Activated naive CD4-positive, alpha-beta T cell treated with anti-CD3 and anti-CD28 coated beads for 36 hours (primary cell): ENCODE data around the gene CCDC171. TPM values are rescaled to one million over a fixed set of nuclear protein-coding genes. Genes with fewer than 3 reads are reported as not detected.

ENCODE experiments used
- CTCF ChIA-PET: fragments of 350-600 bp; sonication (Branson Sonifier 250); formaldehyde crosslinking; loops from one replicate; lab custom pipeline; 2021; ENCODE audit warnings: antibody characterized with exemption; lab: Charles Lee
- DNase-seq: peaks from one replicate; pipeline ENCODE4 v3.0.0-alpha.2; 2020
- H3K27ac Mint-ChIP-seq: one replicate; pipeline ENCODE4 v1.8.0; 2021; ENCODE audit warnings: mild to moderate bottlenecking, mixed read lengths
- H3K27me3 Mint-ChIP-seq: one replicate; pipeline ENCODE4 v1.8.0; 2021; ENCODE audit warnings: low read depth, mixed read lengths
- H3K36me3 Mint-ChIP-seq: one replicate; pipeline ENCODE4 v1.8.0; 2021; ENCODE audit warnings: low read depth, mixed read lengths
- H3K4me1 Mint-ChIP-seq: one replicate; pipeline ENCODE4 v1.8.0; 2021; ENCODE audit warnings: low read depth, mixed read lengths
- H3K4me3 Mint-ChIP-seq: one replicate; pipeline ENCODE4 v1.8.0; 2021; ENCODE audit warnings: mild to moderate bottlenecking, moderate library complexity, mixed read lengths
- H3K9me3 Mint-ChIP-seq: one replicate; pipeline ENCODE4 v1.8.0; 2021; ENCODE audit warnings: mixed read lengths
- intact Hi-C: fragments of 100-400 bp; cut with micrococcal nuclease; formaldehyde crosslinking; loops from one replicate; pipeline ENCODE4 v1.15.1; 2023
- total RNA-seq, 2 experiments: library from RNA; stranded (reverse); gene quantifications; one replicate each; pipeline ENCODE4 v1.2.3, GENCODE V29; 2021

Gene CCDC171
- total RNA-seq, 2 experiments from 2014 or later: 2.0 to 2.7 TPM

DNA sequence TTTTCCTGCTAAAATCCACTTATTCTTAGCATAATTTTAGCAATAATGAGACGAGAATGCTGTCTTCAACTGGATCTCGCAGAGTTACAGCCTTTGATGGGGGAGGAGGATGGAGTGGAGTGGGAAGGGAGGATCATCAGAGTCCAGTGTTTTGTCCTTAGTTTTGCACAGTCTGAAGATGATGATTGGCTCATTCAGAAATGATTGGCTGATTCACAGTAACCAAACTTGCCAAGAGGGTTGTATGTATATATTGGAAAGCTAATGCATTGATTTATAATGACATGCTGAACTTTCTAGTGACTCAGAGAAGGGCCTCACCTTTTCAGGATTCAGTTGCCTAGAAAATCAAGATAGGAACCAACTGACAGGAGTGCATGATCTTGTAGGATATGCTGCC is 448.0 kb downstream of the CCDC171 start:
- Mint-ChIP-seq H3K9me3 (peaks cover 2% of the 10 kb centered on the region), H3K27ac (no peak overlapping the region), H3K4me1 (no peaks in the 10 kb centered on the region), H3K4me3 (no peak overlapping the region), H3K27me3 (no peaks in the 10 kb centered on the region), H3K36me3 (no peaks in the 10 kb centered on the region)
- CTCF ChIA-PET: no interaction called here
- no peak for DNase-seq
- intact Hi-C loops: no loop called here

DNA sequence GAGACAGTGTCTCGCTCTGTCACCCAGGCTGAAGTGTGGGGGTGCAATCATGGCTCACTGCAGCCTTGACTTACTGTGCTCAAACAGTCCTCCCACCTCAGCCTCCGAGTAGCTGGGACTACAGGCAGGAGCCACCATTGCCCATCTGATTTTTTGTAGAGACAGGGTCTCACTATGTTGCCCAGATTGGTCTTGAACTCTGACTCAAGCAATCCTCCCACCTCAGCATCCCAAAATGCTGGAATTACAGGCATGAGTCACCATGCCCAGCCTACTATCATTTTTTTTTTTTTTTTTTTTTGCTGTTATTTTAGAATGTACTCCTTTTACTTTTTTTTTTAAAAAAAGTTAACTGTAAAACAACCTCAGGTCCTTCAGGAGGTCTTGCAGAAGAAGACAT is 449.0 kb downstream of the CCDC171 start:
- Mint-ChIP-seq H3K36me3 (no peaks in the 10 kb centered on the region), H3K9me3 (no peaks in the 10 kb centered on the region), H3K4me3 (no peak overlapping the region), H3K4me1 (no peaks in the 10 kb centered on the region), H3K27me3 (no peaks in the 10 kb centered on the region), H3K27ac (no peak overlapping the region)
- CTCF ChIA-PET: no interaction called here
- intact Hi-C loops: no loop called here
- no peak for DNase-seq

DNA sequence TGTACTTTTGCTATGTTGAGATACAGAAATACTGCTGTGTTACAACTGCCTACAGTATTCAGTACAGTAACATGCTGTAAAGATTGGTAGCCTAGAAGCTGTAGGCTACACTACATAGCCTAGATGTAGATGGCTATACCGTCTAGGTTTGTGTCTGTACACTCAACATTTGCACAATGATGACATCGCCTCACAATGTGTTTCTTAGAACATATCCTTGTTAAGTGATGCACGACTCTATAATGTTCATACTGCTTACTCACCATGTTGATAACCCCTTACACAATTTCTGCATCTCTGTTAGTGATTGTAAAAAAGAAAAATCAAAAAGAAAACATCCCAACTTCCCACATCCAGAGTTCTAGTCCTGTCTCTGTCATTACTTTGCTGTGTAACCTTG is 450.0 kb downstream of the CCDC171 start:
- no peaks in the 10 kb centered on the region for H3K27me3 Mint-ChIP-seq
- DNase-seq: no peak
- H3K9me3 Mint-ChIP-seq: peaks cover 4% of the 10 kb centered on the region
- no peak overlapping the region for H3K4me3 Mint-ChIP-seq
- H3K36me3 Mint-ChIP-seq: no peaks in the 10 kb centered on the region
- intact Hi-C loops: no loop called here
- no peaks in the 10 kb centered on the region for H3K4me1 Mint-ChIP-seq
- CTCF ChIA-PET: no interaction called here
- no peak overlapping the region for H3K27ac Mint-ChIP-seq

DNA sequence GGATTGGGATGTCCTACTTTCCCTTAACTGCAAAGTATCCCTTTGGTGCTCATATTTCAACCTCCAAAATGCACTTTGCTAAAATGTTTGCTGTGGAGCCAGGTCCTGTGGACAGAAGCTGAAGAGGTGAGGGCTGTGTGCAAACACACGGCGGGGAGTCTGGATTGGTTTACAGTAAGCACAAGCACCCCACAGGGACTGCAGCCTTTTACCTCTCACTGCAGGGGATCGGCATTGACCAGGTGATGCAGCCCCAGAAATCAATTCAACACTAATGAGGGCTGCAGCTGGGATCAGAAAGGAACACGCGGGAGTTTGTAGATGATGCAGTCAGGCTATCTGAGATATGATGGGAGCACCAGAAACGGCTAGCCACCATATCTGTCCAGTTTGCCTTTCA is 450.9 kb downstream of the CCDC171 start:
- Mint-ChIP-seq H3K9me3 (peaks cover 4% of the 10 kb centered on the region), H3K27me3 (no peaks in the 10 kb centered on the region), H3K4me3 (no peak overlapping the region), H3K36me3 (no peaks in the 10 kb centered on the region), H3K27ac (no peak overlapping the region), H3K4me1 (no peaks in the 10 kb centered on the region)
- CTCF ChIA-PET: no interaction called here
- no peak for DNase-seq
- intact Hi-C loops: no loop called here

DNA sequence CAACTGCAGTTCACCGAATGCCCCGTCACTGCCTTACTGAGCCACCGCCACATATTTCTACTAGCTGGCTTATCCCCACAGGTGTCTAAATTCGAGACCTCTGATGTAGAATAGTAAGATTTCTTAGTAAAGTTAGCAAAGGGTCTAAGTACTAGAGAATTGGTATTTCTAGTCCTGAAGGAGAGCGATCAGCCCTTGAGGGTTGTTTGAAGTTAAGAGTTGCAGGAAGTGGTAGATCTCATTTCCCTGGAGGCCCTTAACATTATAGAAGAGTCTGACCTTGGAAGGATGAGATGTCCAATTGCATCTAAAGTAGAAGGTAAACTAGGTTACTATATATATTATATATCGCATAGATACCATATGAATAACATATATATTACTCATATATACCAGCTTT is 451.8 kb downstream of the CCDC171 start:
- CTCF ChIA-PET: no interaction called here
- Mint-ChIP-seq H3K27me3 (no peaks in the 10 kb centered on the region), H3K4me3 (no peak overlapping the region), H3K4me1 (no peaks in the 10 kb centered on the region), H3K9me3 (peaks cover 4% of the 10 kb centered on the region), H3K36me3 (no peaks in the 10 kb centered on the region), H3K27ac (no peak overlapping the region)
- DNase-seq: no peak
- intact Hi-C loops: no loop called here

DNA sequence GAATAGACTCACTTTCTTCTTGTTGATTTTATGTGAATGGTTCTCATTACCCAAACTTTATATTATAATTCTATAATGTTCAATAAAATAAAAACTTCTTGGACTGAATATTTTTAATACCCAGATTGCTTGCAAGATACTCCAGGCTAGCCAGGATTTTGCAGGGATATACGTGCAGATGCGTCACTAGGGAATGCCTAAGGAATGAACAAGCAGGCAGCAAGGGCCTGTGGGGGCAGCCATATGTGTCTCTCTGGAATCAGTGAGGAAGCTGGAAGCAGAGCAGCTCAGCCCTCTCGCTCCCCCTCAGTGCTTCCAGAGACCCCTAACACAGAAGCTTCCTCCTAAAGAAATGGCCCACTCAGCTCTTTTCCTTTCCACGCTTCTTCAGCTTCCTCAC is 457.4 kb downstream of the CCDC171 start:
- H3K9me3 Mint-ChIP-seq: peaks cover 4% of the 10 kb centered on the region
- DNase-seq: no peak
- no peaks in the 10 kb centered on the region for H3K4me1 Mint-ChIP-seq
- H3K27ac Mint-ChIP-seq: no peak overlapping the region
- H3K27me3 Mint-ChIP-seq: no peaks in the 10 kb centered on the region
- intact Hi-C loops: no loop called here
- CTCF ChIA-PET: no interaction called here
- no peak overlapping the region for H3K4me3 Mint-ChIP-seq
- H3K36me3 Mint-ChIP-seq: no peaks in the 10 kb centered on the region

DNA sequence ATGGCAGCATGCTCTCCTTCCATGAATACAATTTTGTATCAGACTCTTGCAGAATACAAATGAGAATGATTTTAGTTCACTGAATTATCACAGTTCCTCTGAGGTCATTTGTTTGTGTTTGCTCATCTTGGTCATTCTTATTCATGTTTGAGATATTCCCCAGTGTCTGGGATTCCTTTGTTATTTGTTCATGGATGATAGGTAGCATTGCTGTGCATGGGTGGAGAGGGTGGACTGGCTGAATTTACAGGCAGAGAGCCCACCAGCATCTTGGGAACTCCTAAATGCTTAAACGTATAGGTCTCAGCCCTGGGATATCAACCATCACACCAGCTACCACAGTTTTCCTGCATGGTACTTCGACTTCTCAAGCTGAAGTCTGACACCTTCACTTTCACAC is 459.8 kb downstream of the CCDC171 start:
- Mint-ChIP-seq H3K9me3 (peaks cover 4% of the 10 kb centered on the region), H3K4me3 (no peak overlapping the region), H3K27ac (no peak overlapping the region), H3K36me3 (no peaks in the 10 kb centered on the region), H3K4me1 (no peaks in the 10 kb centered on the region), H3K27me3 (no peaks in the 10 kb centered on the region)
- intact Hi-C loops: no loop called here
- no peak for DNase-seq
- CTCF ChIA-PET: no interaction called here

DNA sequence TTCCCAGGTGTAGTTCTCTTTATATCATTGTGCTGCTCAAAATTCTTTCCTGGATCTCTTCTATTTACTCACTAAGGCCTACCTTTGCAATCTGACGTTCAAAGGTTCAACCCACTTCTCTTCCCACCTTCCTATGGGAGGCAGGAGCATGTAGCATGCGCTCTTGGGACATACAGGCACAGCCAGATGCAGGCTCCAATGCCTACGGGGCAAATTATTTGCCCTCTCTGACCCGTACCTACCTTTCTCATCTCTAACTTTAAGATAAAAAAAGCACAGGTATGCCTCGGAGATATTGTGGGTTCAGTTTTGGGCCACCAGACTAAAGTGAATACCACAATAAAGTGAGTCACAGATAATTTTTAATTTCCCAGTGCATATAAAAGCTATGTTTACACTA is 460.5 kb downstream of the CCDC171 start:
- H3K27ac Mint-ChIP-seq: no peak overlapping the region
- no peak for DNase-seq
- CTCF ChIA-PET: no interaction called here
- intact Hi-C loops: no loop called here
- no peaks in the 10 kb centered on the region for H3K4me1 Mint-ChIP-seq
- no peak overlapping the region for H3K4me3 Mint-ChIP-seq
- H3K36me3 Mint-ChIP-seq: no peaks in the 10 kb centered on the region
- no peaks in the 10 kb centered on the region for H3K27me3 Mint-ChIP-seq
- peaks cover 7% of the 10 kb centered on the region for H3K9me3 Mint-ChIP-seq

DNA sequence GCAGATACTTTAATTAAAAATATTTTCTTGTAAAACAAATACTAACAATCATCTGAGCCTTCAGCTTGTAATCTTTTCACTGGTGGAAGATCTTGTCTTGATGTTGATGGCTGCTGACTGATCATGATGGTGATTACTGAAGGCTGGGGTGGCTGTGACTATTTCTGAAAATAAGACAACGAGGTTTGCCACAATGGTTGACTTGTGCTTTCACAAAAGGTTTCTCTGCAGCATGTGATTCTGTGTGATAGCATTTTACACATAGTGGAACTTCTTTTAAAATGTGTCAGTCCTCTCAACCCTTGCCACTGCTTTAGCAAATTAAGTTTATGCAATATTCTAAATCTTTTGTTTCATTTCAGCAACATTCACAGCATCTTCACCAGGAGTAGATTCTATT is 461.0 kb downstream of the CCDC171 start:
- CTCF ChIA-PET: no interaction called here
- H3K27me3 Mint-ChIP-seq: no peaks in the 10 kb centered on the region
- H3K4me1 Mint-ChIP-seq: no peaks in the 10 kb centered on the region
- intact Hi-C loops: no loop called here
- peaks cover 7% of the 10 kb centered on the region for H3K9me3 Mint-ChIP-seq
- DNase-seq: no peak
- no peaks in the 10 kb centered on the region for H3K36me3 Mint-ChIP-seq
- no peak overlapping the region for H3K27ac Mint-ChIP-seq
- no peak overlapping the region for H3K4me3 Mint-ChIP-seq

DNA sequence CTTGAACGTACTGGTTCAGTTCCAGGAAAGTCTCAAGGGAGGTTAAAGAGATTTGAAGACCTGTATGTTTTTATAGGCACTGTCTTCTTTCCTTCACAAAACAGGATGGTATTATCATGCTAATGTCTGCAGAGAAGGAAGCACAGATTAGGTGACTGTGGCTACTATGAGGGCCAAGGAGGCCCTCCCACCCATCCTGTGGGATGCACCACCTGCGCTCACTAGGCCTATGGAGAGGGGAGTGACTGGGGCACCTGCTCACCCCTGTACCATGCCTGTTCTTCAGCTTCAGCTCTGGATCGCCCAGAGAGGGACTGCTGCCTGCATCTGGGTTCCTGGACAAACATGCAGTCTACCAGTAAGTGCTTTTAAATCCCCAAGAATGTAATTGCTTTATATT is 469.4 kb downstream of the CCDC171 start:
- CTCF ChIA-PET: no interaction called here
- H3K27ac Mint-ChIP-seq: no peak overlapping the region
- H3K4me3 Mint-ChIP-seq: no peak overlapping the region
- H3K27me3 Mint-ChIP-seq: no peaks in the 10 kb centered on the region
- DNase-seq: no peak
- H3K9me3 Mint-ChIP-seq: peaks cover 9% of the 10 kb centered on the region
- no peaks in the 10 kb centered on the region for H3K36me3 Mint-ChIP-seq
- intact Hi-C loops: no loop called here
- no peaks in the 10 kb centered on the region for H3K4me1 Mint-ChIP-seq

DNA sequence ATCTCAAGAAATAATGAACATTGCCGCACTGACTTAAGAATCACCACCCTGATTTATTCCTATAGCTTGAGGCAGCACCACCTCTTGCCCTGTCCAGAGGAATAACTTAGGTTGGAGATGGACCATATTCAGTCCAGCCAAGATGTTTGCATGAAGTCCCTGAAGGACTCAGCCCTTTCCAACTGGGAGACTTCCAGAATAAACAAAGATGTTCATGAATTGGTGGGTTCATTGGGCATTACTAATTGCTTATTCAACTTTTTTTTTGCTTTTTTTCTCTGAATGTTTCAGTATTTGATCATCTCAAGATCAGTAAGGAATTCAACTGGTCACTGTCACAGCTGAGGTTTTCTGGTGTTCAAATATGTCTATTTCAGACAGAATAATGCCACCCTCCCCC is 470.6 kb downstream of the CCDC171 start:
- H3K9me3 Mint-ChIP-seq: peaks cover 4% of the 10 kb centered on the region
- H3K36me3 Mint-ChIP-seq: no peaks in the 10 kb centered on the region
- H3K27ac Mint-ChIP-seq: no peak overlapping the region
- no peak overlapping the region for H3K4me3 Mint-ChIP-seq
- no peaks in the 10 kb centered on the region for H3K27me3 Mint-ChIP-seq
- no peaks in the 10 kb centered on the region for H3K4me1 Mint-ChIP-seq
- DNase-seq: no peak
- intact Hi-C loops: no loop called here
- CTCF ChIA-PET: no interaction called here

Other genes with a start within 250 kb of the CCDC171 start
- gene TTC39B, start 245.8 kb upstream of the CCDC171 start, total RNA-seq: 10 to 100 TPM; 43.9 to 46.4 TPM
- 10 to 100 TPM; 30.6 to 32.8 TPM for gene SNAPC3, start 130.2 kb upstream of the CCDC171 start, total RNA-seq
- 100 to 1,000 TPM; 161 to 164 TPM for gene PSIP1, start 42.1 kb upstream of the CCDC171 start, total RNA-seq